Articular chondrocyte of knee joint (primary cell): ENCODE data around the gene MYH7B. TPM values are rescaled to one million over a fixed set of nuclear protein-coding genes. Genes with fewer than 3 reads are reported as not detected.
A peak's percentile ranks its signal among the peaks of the same experiment; 100 is the strongest.

Experiments used
- small RNA-seq: library from RNA; depleted of rRNA; stranded (forward); fragments of <200 nt; gene quantifications from one replicate; pipeline ENCODE3, GENCODE V24; 2012
- total RNA-seq: library from RNA; depleted of rRNA; stranded (reverse); fragments of >200 nt; gene quantifications from 2 replicates; pipeline ENCODE4 v1.2.3, GENCODE V29; 2012

MYH7B gene
- 0.11 and 0.13 TPM in 2 replicates for total RNA-seq

DNA sequence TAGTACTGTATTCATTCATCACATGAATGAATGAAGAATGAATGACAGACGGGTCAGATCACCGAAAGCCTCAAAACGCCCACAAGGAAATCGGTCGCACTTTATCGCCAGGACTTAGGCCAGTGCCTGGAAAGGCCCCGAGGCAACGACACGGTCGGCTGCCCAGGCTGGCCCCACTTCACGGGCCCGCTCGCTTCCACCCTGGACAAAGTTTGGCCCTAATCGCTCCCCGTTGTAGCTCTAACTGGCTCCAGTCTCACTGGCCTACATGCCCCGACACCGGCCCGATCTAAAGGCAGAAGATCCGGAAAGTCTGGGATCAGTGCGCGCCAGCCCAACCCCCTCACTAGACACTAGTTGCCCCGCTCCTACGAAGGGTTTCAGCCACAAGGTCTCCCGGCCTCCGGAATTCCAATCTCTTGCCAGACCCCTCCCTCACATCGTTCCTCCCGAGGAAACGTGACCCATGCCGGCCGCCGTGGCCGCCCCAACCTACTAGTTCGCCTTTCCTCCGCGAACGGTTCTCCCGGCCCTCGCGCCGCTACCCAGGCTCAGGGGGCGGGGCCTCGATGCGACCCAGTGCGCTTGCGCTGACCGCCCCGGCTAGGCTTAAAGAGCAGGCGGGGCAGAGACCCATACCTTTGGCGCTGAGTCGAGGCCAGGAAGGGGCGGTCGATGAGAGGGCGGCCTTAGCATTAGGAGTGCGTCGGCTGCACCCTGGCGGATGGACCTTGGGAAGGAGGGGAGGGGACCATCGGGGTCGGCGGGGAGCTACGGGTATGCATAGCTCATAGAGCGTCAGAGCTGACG lies at the start of gene MYH7B, which contains the start of gene GSS:
MYH7B (plus strand) TSS at position 638 of the 810 bp plus-strand sequence. CDS start 22,138 bp downstream, outside the sequence.
GSS (minus strand) TSS at position 576 of the 810 bp plus-strand sequence. CDS start 3,954 bp downstream, outside the sequence.

Small RNAs within 50 kb of the gene (small RNA-seq; reads per million reads assigned to genes)
- 10.6 reads per million, percentile 94 among the genes with 10 or more reads in this experiment for gene MIR499A

Other genes with a start within 250 kb of the MYH7B start
- gene NCOA6, start 130.2 kb upstream of the MYH7B start, total RNA-seq = 8.5 and 9.1 TPM in 2 replicates
- gene GGT7, start 83.0 kb upstream of the MYH7B start, total RNA-seq = 8.2 and 8.4 TPM in 2 replicates
- 32.9 and 39.7 TPM in 2 replicates for gene ACSS2, start 79.3 kb upstream of the MYH7B start, total RNA-seq
- 48.3 and 50.0 TPM in 2 replicates for gene GSS, start 62 bp upstream of the MYH7B start, total RNA-seq
- 86.2 and 88.6 TPM in 2 replicates for gene TRPC4AP, start 136.9 kb downstream of the MYH7B start, total RNA-seq
- 33.1 and 33.4 TPM in 2 replicates for gene EDEM2, start 191.5 kb downstream of the MYH7B start, total RNA-seq
- 44.2 and 60.6 TPM in 2 replicates for gene PROCR, start 216.2 kb downstream of the MYH7B start, total RNA-seq